Ishikawa (cell line): ENCODE data around the gene TC2N.

Experiments used
- CEBPB ChIP-seq: IDR thresholded peaks from 2 replicates; pipeline ENCODE4 v1.6.1; 2012
- CREB1 ChIP-seq: IDR thresholded peaks from 2 replicates; pipeline ENCODE4 v1.6.1; 2012; ENCODE audit warnings: low read depth
- RAD21 ChIP-seq: IDR thresholded peaks from 2 replicates; pipeline ENCODE4 v1.6.1; 2012; ENCODE audit warnings: low read depth
- TCF12 ChIP-seq: IDR thresholded peaks from 2 replicates; pipeline ENCODE4 v1.6.1; 2012; ENCODE audit warnings: low read depth
- ZBTB7A ChIP-seq: IDR thresholded peaks from 2 replicates; pipeline ENCODE4 v1.6.1; 2012; ENCODE audit warnings: low read depth
- TF ChIP-seq, protein P1 (sequence below): IDR thresholded peaks from 2 replicates; pipeline ENCODE4 v1.6.1; 2012

DNA sequence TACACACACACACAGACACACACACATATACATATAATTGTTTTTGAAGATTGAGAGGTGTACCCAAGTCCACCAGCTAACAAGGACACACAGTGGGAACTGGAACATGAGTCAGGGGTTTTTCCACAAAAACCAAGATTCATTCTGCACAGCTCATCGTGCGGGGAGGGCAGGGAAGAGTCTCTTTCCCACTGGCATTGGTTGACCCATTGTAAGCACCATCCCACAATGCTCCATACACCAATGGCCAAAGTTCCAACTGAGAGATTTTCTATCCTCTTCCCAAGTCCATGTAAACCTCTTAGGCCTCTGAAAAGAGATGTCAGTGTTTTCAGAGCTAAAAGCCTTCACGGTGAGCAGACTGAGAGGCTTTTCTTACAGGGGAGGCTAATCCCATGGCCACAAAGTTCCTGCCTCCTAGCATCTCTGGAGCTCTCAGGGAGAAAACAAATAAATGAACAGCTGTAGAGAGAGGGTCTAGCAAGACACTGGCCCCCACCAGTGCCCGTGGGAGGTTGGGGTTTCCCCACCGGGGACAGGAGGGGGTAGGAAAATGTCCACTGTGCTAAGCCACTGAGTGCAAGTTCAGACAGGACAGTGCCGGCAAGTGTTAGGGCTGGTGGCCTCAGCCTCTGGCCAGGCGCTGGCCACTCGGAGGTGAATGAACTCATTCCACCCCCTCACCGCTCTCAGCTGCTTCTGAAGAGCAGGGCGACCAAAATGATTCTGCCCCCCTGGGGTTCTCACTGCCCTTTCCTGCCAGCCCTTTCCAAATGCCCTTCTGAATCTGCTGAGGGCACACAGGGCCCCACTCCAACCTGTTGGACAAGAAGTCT lies 21.5 kb upstream of the TC2N start:
- TF ChIP-seq CREB1 (no peak), RAD21 (no peak), ZBTB7A (no peak), TCF12 (no peak), CEBPB (no peak)
- TF ChIP-seq, protein P1, sequence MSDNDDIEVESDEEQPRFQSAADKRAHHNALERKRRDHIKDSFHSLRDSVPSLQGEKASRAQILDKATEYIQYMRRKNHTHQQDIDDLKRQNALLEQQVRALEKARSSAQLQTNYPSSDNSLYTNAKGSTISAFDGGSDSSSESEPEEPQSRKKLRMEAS, result no peak
